NCI-H1694 (cell line): ENCODE data around the gene PAMR1.

Experiments
- DNase-seq: peaks from one replicate; lab custom pipeline; 2025; lab: John Stamatoyannopoulos, UW

Gene PAMR1

DNA sequence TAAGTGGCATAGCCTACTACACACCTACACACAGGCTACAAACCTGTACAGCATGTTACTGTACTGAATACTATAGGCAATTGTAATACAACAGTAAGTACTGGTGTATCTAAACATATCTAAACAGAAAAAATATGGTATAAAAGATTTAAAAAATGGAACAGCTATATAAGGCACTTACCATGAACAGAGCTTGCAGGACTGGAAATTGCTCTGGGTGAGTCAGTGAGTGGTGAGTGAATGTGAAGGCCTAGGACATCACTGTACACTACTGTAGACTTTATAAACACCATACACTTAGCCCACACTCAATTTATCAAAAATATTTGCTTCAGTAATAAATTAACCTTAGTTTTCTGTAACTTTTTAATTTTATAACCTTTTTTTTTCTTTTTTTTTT lies 24.7 kb downstream of the PAMR1 start:
- DNase-seq = no peak

- no peak for DNase-seq
Observed at GRCh38 chr11:35496416-35496815, 29.0 kb downstream of the PAMR1 start.

DNA sequence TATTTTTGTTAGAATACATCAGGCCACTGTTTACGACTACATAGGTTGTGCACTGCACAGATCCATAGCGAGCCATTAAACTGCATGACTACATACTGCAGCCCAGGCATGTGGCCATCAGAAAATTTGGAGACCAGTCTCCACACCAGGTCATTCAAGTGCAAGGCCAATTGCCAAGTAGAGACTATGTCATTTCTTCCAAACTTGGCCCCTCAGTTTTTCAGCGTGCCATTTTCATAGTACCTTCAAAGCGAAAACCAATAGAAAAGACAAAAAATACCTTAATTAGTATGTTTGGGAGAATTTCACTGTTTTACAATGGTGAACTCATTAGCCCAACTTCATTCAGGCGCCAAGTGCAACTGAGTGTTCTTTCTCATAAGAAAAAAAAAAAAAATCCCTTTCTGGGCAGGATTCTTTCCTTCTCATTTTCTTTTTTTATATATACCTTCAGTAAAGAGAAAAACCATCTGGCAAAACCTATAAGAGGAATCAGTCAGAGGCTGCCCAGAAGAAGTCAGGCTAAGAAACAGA lies 30.4 kb downstream of the PAMR1 start:
- no peak for DNase-seq

GRCh38 chr11:35491231-35491871 lies 34.1 kb downstream of the PAMR1 start:
- DNase-seq = no peak

DNA sequence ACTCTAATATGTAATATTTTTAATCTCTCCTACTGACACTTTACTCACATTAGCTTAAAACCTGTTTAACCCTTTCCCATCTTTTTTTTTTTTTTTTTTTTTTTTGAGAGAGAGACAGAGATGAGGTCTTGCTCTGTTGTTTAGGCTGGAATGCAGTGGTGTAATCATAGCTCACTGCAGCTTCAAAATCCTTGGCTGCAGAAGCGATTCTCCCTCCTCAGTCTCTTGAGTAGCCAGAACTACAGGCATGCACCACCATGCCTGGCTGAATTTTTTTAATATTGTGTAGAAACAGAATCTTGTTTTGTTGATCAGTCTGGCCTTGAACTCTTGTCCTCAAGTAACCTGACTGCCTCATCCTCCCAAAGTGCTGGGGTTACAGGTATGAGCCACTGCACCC lies 37.3 kb downstream of the PAMR1 start:
- DNase-seq = no peak

DNA sequence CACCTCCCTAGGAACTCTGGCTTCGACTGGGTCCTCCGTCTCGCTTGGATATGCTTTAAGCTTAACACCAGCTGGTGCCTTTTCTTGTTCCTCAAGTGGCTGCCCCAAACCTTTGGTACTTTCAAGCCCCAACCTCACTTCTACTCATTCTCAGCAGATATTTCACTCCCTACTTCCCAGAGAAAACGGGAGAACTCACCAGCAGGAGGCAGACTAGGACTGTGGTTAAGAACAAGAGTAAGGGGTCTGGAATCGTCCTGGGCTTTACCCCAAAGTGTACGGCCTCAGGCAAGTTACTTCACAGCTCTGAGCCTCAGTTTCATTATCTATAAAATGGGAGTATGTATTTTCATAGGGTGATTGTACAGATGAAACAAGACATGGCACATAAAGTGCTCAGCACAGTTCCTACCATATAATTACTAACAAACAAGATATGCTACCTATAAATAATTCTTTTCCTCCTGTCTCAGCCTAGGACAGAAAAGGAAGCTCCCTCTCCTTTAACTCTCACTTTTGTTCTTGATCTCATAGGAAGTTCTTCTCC lies 37.8 kb downstream of the PAMR1 start:
- peak; percentile 65 for DNase-seq

GRCh38 chr11:35486934-35487333 lies 38.5 kb downstream of the PAMR1 start:
- no peak for DNase-seq

DNA sequence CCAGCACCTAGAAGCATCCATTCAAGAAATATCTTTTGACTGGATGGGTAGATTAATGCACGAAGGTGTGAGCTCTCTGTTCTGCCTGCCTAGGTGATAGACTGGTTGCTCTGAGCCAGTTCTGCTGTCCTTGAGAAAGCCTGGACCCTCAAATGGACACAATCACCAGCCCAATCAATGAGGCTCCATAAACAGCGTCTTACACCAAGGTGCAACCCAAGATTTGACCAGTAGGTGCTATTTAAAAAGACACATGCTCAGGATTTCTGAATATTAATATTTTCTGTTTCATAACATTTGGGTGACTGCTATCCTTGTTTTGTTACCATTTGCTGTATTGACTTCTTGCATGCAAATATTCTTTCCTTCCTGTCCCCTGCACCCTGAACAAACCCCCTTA lies 39.0 kb downstream of the PAMR1 start:
- no peak for DNase-seq

DNA sequence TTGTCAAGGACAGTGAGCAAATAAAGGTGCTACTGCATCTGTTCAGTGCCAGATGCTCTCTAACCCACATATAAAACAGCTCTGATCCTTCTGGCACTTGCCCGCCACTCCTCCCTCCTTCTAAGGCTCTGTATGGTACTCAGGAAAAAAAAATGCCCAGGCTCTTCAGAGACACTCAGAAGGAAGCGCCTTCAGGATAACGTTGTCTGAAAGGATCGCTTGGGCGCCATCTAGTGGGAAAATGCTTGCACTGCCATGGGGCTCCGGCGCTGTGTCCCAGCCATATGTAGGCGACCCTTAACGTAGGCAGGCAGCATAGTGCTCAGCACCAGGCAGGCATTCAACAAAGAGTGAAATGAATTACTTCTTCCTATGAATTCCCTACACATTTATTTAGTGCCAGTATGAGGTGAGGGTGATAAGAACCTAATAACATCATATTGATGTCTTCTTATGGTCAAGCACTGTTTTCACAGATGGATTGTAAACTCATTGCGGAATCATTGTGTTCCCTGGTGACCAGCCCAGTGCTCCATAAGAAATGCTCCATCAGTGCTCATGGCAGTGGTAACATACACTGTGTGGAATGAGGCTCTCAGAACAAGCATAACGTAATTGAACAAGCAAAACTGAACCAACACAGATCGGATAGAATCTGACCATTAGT lies 39.6 kb downstream of the PAMR1 start:
- DNase-seq = peak; percentile 67

- DNase-seq = no peak
Observed at GRCh38 chr11:35484435-35484834, 41.0 kb downstream of the PAMR1 start.

- no peak for DNase-seq
Observed at GRCh38 chr11:35483131-35483820, 42.1 kb downstream of the PAMR1 start.

DNA sequence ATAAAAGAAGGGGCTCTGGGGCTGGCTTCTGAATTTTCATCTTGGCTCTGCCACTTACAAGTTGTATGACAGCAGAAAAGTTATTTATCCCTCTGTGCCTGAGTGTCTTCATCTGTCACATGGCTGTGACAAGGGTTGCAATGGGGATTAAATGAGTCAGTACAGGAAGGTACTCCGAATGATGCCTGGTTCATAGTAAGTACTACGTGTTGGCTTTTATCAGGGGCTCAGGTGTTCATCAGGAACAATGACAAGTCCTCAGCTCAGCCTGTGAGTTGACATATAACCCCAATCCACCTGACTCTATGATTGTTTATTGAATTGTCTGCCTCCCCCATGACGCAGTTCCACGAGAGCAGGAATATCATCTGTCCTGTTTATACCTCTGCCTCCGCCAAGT lies 45.7 kb downstream of the PAMR1 start:
- no peak for DNase-seq

DNA sequence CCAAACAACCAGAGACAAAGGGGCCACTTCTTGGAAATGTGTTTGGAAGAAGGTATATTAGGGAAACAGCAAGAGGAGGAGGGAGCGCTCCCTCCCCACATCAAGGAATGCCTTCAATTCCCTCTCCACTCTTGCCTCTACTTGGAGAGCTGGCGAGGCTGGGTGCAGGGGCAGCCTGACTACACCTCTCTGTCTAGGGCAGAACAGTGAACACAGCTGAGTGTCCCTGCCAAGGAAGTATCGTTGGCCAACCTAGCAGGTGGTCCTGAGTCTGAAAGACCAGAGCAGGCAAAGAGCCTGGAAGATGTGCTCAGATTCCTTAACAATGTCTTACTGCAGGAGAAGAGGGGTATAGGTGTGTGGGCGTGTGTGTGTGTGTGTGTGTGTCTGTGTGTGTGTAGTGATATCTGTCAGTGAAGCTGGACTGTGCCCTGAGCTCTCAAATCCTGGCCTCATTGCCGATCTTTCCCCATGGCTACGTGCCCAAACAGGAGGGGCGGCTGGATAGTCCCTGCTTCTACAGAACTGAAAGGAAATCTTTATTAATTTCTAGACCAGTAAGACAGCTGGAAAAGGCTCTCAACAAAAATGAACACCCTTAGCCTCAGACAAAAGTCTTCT lies 46.8 kb downstream of the PAMR1 start:
- DNase-seq = no peak

GRCh38 chr11:35477901-35478300 lies 47.5 kb downstream of the PAMR1 start:
- peak; percentile 41 for DNase-seq

- DNase-seq = no peak
Observed at GRCh38 chr11:35474688-35475087, 50.7 kb downstream of the PAMR1 start.

DNA sequence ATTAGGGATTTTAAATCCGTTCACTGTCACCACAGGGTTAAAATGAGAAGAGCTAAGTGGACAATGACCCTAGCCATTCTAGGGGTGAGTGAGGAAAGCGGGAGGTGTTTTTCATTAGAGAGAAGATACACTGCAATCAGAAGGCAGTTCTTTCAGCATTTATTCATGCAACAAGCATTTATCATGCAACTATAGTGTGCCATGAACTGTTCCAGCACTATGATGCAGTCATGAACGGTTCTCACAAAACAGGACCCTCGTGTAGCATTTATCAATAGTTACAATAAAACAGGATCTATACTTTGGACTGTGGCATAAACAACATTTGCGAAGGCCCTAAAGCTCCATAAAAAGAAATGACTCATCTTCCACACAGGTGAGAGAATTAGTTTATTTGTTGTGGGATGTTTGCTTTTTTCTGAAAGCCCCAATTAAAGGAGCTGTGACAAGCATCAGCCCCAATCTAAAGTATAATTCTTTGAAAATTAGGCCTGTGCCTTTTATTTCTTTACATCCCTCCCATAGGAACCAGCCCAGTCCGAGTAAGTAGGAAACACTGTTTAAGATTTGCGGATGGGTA lies 51.5 kb downstream of the PAMR1 start:
- no peak for DNase-seq

DNA sequence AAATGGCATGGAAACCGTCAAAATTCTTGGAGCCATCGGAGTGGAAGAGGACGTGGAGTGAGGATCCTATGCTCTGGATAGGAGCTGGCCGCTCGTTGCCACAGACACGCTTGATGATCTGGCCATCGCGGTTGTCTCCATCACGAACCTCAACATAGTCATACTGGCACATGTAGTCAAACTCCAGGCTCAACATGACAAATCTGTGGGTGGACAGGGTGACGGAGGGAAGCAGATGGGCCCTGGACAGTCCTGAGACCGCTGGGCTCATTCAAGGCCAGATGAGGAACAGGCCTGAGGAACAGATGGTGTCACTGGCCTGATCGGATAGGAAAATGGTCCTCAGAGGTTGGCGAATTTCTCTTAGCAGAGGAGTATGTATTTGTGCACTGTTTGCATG lies 54.8 kb downstream of the PAMR1 start:
- DNase-seq = no peak

DNA sequence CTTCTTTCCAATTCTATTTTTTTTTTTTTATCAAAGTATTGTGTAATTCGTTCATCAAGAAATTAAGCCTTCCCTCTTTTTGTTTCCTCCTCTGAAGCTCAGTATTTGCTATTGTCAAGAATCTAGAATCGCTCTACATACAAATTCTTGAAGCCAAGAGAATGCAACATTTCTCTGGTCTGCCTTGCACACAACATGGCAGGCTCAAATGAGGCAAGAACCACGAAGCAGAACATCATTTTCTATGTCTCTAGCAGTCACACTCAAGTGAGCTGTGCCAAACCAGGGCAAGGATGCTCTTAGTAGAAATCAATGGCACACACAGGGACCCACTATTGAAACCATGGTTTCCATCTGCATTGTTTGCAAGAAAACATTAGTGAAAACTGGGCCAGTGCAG lies 59.4 kb downstream of the PAMR1 start:
- DNase-seq = no peak

DNA sequence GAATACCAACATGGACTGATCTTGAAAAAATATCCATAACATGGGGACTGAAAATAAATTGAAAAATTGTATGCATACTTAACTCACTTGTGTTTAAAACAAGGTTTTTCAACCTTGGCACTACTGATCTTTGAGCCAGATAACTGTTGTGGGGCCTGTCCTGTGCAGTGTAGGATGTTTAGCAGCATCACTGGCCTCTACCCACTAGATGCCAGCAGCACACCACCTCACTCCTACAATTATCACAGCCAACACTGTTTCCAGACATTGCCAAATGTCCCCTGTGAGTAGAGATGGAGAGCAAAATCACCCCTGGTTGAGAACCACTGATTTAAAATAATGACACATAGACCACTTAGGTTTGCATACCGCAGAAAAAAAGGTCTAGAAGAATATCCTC lies 61.1 kb downstream of the PAMR1 start:
- peak; percentile 5 for DNase-seq

DNA sequence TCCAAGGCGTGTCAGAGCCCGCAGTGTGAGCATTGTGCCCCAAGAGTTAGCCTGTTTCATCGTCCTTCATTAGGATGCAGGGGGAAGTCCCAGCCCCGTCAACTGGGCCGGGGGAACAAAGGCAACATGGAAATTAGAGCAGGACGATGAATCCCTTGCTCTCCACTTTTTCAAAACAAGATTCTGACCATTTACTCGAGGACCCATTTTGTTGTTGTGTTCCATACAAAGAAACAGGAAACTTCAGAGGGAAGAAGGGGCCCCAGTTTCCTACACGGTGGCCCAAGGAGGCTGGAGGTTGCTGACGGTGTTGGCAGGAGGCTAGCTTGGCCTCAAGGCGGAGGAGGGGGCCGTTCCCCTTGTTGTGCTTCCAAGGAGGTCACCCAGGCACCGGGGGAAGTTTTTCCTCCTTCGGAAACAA lies 62.1 kb downstream of the PAMR1 start:
- no peak for DNase-seq

DNA sequence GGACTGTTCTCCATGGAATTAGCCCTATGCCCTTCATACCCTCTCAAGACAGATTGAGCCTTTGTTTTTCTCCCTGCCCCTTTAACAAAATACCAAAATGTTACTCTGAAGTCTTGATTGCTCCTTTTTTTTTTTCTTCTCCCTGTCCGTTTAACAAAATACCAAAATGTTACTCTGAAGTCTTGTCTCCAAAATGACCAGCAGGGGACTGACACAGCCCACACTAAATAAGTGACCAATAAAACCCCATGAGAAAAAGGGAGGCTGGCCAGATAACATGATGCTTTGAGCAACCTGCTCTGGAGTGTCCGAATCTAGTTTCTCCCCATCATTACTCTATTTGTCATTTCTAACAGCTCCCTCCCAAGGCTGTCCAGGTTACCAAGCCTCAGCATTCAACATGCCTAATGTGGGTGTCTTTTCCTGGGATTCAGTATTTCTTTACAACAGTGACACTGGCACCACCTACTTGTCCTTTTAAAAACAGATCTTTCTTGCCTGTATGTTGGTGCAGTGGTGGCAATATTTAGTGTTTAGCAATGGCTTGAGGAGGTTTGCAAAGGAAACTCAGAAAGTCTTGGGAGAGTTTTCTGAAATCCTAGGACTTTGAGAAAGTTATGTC lies 63.4 kb downstream of the PAMR1 start:
- DNase-seq = no peak

DNA sequence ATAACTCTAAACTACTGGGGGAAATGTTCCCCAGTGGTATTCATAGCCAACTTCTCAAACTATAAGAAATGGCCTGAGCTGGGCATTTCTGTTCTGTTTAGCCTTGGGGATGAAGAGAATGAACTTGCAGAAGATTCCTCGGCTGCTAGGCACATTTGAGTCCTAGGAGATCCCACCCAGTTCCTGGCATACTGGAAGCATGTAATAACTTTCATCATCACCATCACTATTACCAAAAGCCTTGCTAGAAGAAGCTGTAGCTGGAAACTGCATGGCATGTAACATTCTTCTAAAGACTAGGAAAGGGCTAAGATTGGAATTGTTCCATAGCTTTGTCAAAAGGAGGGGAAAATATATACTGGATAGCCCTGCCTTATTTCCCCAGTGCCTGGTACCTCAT lies 65.9 kb downstream of the PAMR1 start:
- DNase-seq = no peak
